CD4-positive, alpha-beta T cell treated with Interleukin-17A for 4 hours (primary cell): ENCODE measurements around the gene ST14.
"Not testable (repeated sequence)": the region's sequence is repeated elsewhere in the genome, so short reads cannot be mapped to it uniquely, and the experiment has no call there.

Experiments
- DNase-seq: peaks from one replicate; pipeline ENCODE4 v3.0.0-alpha.2; 2020; ENCODE audit warnings: mixed read lengths

The ST14 gene

DNA sequence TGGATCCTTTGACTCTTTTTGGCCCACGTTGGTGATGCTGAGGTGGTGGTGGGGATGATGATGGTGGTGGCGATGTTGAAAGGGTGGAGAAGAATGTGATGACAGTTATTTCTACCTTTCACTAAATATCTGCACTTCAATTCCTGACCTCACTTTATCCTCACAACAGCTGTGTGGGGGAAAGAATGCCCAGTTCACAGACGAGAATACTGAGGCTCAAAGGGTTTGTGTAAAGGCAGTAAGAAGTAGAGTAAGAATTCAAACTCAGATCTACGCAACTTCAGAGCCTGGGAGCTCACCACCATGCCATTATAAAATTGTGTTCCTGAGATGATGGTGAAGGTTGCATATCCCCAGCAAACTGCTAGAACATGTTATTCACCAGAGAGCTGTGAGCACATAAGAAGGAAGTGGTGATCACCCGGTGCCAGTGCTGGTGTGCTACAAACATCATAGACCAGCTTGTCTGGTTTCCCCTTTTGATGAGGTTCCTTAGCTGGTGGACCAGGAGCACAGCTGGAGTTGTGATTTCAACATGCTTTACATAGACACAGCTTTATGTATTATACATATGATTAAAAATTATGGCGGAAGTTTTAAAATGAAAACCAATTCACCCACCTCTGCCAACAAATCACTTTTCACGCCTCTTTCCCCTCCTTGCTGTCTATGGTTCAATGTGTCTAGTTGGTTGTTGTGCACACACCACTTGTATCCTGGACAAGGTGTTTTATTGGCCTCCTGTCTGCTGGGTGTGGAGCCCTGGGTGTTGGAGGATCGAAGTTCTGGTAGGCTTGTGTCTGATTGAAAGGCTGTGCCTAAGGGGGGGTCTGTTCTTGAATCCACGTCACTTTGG, 6.2 kb downstream of the ST14 start:
- no peak for DNase-seq

DNA sequence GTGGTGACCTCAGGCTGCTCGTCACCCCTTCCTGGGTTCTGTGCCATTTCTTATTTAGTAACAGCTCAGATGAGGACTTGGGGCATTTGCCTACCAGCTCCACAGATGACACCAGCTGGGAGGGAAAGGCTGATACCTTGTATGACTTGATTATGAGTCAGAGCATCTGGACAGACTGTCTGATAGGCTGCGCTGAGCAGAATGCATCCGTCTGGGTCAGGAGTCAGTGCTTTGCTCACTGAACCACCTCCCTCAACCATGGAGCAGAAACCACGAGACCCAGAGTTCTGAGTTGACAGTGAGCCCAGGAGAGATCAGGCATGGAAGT, 6.8 kb downstream of the ST14 start:
- DNase-seq: no peak

DNA sequence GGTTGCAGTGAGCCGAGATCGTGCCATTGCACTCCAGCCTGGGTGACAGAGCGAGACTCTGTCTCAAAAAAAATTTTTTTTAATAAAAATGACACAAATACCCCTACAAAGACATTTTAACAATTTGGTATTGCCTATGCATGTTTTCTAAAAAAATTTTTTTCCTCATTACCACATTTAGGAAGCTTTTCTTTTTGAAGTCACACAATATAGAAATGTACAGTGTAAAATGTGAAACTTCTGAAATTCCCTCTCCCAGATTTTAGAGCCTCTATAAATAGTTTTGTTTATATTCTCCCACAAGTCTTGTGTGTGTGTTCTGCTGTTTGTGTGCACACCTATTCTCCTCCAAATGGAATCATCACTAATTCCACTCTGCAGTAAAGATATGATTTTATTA, 7.6 kb downstream of the ST14 start:
- DNase-seq: no peak

DNA sequence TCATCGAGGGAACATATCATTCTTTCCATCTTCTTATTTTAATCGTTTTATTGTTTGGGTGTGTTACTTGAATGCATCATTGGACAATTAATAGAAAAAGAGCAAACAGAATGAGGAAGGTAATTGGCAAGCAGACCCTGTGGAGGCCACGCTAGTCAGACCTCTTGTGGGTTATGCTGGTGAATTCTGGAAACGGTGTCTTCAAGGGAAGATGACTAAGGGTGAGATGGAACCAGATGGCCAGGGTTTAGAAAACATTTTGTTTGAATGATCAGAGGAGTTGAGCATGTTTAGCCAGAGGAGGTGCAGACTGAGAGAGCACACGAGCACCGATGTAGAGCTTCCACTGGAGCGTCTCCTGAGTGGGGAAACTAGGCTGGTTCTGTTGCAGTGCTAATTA, 8.5 kb downstream of the ST14 start:
- no peak for DNase-seq

DNA sequence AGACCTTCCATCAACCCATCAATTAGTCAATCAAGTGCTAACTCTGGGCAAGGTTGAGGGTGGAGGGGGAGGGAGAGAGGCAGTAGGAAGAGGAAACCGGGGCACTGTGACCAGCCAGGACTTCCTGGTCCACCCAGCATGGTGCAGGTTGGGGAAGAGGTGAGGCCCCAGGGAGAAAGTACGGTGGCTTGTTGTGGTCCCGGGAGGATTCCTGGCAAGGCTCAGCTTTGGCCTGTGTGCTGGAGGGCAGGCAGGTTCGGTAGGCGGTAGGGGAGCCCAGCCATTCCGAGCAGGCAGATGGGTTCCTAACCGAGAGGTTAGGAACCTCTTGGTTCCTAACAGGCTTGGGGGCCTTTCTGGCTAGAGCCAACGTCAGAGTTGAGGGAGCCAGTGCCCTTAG, 10.8 kb downstream of the ST14 start:
- DNase-seq: no peak

DNA sequence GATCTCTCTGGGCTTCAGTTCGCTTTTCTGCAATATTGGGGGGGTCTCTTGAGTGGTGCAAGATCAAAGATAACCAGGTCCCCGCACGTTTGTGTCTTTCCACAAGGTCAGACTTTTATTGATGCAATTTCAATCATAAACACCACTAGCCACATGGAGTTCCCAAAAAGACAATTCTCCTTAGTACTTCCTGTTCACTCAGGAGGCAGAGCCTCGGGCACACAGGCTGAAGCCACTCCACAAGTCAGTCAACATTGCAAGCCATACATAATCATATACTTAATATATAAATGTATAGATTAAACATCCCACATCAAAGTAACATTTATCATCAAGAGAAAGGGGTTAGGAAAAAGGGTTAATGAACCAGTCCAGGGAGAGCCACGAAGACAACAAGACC, 12.0 kb downstream of the ST14 start:
- DNase-seq: no peak

DNA sequence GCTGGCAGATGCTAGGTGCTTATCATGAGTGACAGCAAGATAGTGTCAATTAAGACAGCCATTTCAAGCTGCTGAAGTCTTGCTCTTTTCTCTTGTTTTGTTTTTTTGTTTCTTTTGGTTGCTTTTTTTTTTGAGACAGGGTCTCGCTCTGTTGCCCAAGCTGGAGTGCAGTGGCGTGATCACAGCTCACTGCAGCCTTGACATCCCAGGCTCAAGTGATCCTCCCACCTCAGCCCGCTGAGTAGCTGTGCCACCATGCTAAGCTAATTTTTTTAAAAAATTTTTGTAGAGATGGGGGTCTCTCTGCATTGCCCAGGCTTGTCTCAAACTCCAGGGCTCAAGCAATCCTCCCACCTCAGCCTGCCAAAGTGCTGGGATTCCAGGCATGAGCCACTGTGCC, 12.4 kb downstream of the ST14 start:
- DNase-seq: not testable (repeated sequence)

DNA sequence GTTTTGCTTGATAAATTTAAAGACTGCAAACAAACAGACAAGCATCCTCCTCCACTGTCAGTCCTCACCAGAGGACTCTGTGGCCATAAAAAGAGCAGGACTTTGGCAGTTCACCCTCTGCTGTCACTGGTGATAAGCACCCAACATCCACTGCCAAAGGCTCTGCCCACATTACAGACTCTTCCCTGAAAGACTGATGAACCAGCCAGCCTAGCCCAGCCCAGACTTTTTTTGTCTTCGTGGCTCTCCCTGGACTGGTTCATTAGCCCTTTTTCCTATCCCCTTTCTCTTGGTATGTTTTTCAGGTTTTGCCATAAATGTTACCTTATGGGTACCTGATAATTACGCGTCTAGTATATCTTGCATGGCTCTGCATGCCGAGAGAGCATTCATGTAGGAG, 15.1 kb downstream of the ST14 start:
- no peak for DNase-seq

DNA sequence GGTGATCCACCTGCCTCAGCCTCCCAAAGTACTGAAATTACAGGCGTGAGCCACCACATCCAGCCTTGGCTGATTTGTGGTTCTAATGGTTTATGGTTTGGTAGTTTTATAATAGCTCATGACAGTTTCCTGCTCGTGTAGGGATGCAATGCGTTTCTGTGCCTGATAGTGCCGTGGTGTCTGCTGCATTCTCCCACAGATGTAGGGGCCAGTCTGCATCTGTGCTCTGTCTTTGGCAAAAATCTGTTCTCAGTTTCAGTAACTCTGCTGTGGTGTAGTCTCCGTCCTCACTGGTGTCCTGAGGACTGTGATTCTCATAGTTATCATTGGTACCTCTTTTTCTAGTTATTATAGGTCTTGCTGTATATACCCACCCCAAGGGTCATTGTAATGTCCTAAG, 16.3 kb downstream of the ST14 start:
- no peak for DNase-seq

DNA sequence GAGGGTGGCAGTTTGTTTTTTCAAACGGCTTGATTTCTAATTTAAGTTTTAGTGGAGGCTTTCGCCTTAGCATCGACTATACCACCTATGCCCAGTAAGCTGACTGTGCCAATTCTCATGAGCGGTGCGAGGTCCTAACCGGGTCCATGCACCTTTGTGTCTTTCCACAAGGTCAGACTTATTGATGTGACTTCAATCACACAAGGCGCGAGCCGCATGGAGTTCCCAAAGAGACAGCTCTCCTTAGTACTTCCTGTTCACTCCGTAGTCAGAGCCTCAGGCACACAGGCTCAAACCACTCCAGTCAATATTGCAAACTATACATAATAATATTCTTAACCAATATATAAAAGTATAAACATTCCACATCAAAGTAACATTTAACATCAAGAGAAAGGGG, 18.2 kb downstream of the ST14 start:
- DNase-seq: no peak

DNA sequence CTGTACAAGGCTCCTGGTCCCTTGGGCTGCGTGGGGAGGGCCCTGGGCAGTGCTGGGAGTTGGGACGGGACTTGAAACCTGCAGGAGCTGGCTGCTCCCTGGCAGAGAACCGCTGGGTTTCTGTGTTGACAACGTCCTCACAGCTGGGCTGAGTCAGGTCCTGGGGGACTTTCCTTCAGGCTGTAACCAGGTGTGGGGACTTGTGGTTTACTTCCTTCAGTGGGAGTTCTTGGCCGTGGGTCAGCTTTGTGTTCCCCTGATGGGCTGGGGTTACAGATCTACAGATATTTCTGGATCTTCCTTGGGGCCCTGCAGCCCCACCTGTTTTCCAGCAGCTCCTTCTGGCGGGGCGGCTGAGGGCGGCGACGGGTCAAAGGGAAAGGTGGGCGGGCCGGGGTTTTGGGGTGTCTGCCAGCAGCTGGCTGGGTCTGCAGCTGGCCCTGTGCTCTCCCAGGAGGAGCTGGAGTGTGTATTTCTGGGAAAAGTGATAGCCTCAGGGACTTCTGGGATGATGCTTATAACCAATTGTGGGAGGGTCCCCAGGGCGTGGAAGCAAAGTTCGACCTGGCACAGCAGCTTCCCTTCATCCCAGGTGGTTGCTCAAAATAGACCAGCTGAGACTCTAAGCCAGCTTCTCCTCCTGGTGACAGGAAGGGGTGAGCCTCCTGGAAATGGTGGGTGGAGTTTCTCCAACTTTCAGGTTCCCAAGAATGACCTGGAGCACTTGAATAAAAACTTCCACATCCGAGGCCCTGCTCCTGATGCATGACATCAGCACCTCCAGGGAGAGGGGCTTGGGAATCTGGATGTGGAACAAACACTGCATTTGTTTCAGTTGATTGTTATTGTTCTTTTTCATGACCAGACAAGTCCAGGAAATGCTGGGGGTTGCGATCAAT, 19.1 kb downstream of the ST14 start:
- no peak for DNase-seq

DNA sequence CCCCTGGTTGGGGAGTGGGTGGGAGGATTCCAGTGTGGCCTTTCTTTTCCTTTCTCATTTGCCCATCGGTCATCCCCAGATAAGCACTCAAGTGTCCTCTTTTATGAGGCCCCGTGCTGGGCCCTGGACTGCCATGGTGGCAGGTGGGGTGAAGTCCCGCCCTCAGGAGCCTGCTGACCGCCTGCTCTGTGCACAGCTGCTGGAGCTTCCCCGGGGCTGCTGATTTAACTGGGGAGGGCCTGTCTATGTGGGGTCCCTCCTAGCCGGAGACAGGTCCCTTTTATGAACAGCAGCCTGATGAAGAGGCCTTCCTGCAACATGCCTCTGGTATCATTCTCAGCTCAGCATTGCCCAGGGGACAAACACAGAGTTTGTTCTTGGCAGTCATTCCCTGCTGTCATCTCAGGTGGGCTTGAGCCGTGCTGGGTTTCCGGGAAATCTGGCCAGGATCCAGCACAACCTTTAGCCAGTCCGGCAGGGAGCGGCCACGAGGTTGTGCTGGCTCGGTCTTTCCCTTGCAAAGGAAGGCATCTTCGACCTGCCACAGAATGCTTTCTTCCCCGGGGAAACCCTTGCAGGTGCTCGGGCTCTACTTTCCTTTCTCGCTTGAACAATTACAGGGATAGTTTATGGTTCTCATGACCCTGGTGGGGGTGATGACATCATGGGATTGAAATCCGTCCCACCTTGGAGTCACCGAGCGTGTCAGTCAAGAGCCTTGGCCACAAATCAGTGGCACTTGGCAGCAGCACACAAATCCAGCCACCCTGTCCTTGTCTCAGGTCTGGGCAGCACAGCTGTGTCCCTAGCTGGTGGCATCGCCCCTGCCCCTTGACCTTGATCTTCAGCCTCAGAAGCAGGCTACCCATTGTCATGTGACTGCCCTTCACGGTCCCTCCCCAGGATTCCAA, 20.1 kb downstream of the ST14 start:
- DNase-seq: no peak

DNA sequence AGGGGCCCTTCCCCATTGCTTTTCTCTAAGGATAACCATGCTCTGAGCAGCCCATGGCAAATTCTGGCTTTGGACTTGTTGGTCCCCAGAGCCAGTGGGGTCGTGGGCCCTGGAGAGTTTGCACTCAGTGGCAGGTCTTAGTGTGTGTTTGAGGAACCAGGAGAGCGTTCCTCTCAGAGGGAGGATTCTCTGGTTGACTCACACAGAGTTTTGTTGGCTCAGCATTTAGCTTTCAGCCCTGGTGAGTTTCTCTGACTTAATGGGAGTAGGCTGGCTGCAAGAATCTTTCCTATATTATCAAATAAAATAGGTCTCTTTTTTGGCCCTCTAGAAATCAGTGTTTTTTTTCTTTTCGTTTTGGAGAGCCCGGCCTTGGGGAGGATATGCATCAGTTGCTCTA, 20.9 kb downstream of the ST14 start:
- no peak for DNase-seq

DNA sequence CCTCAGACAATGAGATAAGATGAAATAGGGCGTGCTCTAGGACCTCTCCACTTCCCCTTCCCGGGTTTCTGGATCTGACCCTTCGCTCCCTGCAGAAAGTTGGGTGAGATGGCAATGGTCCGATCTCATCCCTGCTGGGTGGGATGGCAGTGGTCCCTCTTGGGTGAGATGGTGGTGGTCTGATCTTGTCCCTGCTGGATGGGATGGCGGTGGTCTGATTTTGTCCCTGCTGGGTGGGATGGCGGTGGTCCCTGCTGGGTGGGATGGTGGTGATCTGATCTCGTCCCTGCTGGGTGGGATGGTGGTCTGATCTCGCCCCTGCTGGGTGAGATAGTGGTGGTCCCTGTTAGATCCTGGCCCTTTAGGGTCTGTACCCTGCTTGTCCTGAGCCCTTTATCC, 21.3 kb downstream of the ST14 start:
- DNase-seq: no peak

DNA sequence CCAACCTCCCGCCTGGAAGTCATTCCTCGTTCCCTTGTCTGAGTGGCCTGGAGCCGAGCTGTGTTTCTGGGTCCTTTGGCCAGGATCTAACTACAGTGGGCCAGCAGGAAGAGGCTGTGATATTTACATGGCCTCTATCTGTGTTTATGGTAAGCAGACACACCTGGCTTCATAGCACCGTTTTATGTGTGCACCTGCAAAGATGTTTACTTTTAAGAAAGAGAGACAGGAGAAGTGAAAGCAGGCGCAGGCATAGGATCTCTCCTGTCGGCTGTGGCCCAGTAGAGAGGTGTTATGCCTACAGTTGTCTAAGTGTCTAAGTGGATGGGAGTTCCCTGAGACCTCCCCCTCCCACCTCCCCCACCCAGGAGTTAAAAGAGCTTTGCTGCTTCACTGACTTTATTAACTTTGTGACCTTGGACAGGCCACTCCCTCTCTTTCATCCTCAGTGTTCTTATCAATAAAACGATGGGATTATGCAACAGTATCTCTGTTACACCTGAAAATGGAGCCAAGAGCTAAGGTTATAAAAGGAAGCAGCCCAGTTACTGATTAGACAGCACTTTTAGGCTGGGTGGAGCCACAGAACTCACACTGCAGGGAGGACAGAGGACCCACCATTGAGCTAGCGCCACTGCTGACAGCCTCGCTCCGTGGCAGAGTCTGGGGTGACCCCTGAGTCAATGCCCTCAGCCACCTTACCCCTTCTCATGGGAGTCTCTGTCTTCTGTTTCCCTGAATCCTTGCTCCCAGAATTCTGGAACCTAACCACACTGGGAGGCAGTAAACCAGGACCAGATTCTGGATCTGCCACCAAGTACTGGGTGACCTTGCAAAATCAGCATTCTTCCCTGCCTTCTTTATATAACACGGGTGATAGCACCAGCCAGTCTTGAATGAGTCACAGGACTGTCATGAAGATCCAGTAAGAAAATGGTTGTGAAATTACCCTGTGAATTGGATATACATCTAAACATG, 22.0 kb downstream of the ST14 start:
- DNase-seq: no peak

DNA sequence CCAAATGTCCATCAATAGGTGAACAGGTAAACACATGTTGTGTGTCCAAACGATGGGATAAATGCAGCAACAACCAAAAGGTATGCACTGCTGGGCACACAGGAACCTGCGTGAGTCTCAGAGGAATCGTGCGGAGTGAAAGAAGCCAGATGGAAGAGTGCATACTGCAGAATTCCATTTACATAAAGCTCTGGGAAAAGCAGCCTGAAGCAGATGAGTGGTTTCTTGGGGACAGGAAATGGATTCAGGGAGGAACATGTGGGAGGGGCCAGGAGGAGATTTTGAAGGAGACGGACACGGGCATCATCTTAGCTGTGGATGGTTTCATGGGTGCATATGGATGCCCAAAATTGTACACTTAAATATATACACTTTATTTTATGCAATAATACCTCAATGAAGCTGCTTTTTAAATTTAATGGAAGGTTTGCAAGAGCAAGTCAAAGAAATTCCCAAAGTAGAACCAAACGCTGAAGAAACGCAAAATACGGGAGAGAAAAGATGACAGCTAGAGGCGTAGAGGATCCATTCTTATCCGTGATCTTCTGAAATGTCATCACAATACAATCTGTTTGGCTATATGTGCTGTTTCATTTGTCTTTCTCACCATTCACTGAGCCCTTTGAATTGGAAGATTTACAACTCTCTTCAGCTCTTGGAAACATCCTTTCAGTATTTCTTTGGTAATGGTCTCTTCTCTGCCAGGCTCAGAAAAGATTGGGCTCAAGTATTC, 24.5 kb downstream of the ST14 start:
- no peak for DNase-seq

DNA sequence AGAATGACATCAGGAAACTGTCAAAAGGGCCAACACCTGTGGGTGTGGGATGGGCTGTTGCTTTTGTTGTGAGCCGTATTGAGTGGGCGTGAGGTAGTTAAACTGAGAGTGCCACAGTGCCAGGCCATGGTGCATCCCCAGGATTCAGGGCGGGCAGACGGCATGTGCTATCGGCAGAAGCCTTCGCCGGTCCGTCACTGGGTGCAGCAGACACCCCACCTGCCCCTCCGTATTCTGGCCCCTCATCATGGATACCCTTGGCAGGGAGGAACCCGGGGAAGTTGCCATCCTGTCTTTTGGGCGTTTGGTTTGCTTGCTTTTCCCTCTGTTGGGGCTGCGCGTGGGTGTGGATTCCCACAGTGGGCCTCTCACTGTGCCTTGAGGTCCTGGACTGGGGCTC, 27.5 kb downstream of the ST14 start:
- DNase-seq: no peak

DNA sequence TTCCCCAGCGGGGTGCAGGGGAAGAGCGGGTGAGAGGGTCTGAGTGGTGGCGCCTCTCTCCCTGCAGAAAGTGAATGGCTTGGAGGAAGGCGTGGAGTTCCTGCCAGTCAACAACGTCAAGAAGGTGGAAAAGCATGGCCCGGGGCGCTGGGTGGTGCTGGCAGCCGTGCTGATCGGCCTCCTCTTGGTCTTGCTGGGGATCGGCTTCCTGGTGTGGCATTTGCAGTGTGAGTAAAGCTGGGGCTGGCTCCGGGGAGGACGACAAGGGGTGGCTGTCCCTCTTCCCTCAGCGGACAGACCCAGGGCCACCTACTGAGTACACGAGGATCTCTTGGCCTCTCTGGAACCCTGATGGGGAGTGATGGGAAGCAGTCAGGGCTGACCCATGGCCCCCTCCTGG, 28.5 kb downstream of the ST14 start:
- no peak for DNase-seq

DNA sequence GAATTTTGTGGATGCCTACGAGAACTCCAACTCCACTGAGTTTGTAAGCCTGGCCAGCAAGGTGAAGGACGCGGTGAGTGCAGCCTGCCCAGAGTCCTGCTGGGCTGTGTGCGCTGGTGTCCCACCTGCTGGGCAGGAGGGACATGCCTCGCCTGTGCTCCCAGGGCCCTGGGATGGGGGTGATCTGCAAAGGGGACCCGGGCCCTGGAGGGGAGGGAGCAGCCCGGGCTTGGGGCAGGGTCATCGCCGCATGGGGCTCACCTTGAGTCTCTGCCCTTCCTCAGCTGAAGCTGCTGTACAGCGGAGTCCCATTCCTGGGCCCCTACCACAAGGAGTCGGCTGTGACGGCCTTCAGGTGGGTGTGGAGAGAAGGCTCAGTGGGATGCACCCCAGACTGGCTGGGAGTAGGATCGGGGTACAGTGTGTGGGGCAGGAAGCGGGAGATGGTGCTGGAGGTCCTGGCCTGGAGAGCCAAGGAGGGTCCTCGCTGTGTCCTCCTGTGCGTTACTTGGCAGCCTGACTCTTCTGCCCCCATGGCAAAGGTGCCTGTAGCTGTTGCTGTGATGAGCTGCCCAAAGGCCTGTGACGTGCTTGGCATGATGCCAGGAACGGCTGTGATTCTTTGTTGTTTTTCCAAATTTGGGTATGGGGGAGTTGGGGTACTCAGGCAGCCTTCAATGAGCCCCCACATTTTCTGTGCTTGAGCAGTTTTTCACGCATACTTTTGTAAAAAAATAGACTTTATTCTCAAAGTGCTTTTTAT, 29.2 kb downstream of the ST14 start:
- no peak for DNase-seq

DNA sequence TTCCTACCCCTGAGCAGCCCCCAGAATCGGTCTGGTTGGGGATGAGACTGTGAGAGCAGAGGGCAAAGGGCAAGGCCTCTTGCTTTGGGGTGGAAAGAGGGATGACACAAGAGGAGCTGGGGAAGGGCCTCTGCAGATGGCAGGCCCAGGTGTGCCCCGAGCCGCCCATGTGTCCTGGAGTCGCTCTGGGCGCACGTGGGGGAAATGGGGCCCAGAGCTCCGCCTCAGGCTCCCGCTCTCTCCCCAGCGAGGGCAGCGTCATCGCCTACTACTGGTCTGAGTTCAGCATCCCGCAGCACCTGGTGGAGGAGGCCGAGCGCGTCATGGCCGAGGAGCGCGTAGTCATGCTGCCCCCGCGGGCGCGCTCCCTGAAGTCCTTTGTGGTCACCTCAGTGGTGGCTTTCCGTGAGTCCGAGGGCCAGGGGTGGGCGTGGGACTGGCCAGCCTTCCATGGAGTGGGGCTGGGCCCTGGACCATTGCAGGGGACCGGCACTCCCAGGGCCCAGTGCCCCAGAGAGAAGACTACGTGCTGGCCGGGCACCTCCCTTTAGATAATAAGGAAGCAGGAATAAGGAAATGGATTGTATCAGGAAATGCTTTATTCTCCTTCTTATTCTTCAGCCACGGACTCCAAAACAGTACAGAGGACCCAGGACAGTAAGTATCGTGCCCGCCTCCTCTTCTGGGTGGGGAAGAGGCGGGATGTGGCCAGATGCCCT, 30.1 kb downstream of the ST14 start:
- DNase-seq: no peak
